HuH-7.5 (cell line): ENCODE results near the gene CFAP65.
A peak's percentile ranks its signal among the peaks of the same experiment; 100 is the strongest.

Source experiments
- DNase-seq: peaks from one replicate; pipeline ENCODE4 v3.0.0; 2011; ENCODE audit warnings: low spot score

The CFAP65 gene

GRCh38 chr2:219041252-219041651 is at the start of gene CFAP65:
Gene CFAP65, minus strand, starts transcription at chr2:219041516. Its CDS starts 2,468 bp downstream, at chr2:219039048.
- no peak for DNase-seq

- no peak for DNase-seq
Measured at GRCh38 chr2:219090436-219091299, 49.4 kb upstream of the CFAP65 start.

- DNase-seq, result no peak
Measured at GRCh38 chr2:219089330-219089729, 48.0 kb upstream of the CFAP65 start.

GRCh38 chr2:219087848-219088247 is 46.5 kb upstream of the CFAP65 start:
- DNase-seq, result no peak

- DNase-seq, result no peak
Measured at GRCh38 chr2:219087361-219087760, 46.0 kb upstream of the CFAP65 start.

GRCh38 chr2:219086196-219086595 is 44.9 kb upstream of the CFAP65 start:
- DNase-seq, result no peak

GRCh38 chr2:219084791-219085190 is 43.5 kb upstream of the CFAP65 start:
- no peak for DNase-seq

GRCh38 chr2:219082332-219082958 is 41.1 kb upstream of the CFAP65 start:
- DNase-seq, result no peak

GRCh38 chr2:219081701-219082331 is 40.5 kb upstream of the CFAP65 start:
- no peak for DNase-seq

GRCh38 chr2:219081096-219081495 is 39.8 kb upstream of the CFAP65 start:
- DNase-seq, result no peak

- DNase-seq, result no peak
Measured at GRCh38 chr2:219079417-219079816, 38.1 kb upstream of the CFAP65 start.

GRCh38 chr2:219078951-219079350 is 37.6 kb upstream of the CFAP65 start:
- no peak for DNase-seq

- DNase-seq, result no peak
Measured at GRCh38 chr2:219078126-219078525, 36.8 kb upstream of the CFAP65 start.

GRCh38 chr2:219076253-219076652 is 34.9 kb upstream of the CFAP65 start:
- DNase-seq, result no peak

- peak; percentile 61 for DNase-seq
Measured at GRCh38 chr2:219073413-219074129, 32.3 kb upstream of the CFAP65 start.

GRCh38 chr2:219072741-219073250 is 31.5 kb upstream of the CFAP65 start:
- no peak for DNase-seq

- DNase-seq, result no peak
Measured at GRCh38 chr2:219071131-219071816, 30.0 kb upstream of the CFAP65 start.

GRCh38 chr2:219065484-219065883 is 24.2 kb upstream of the CFAP65 start:
- DNase-seq, result no peak

GRCh38 chr2:219062081-219062480 is 20.8 kb upstream of the CFAP65 start:
- DNase-seq, result no peak

GRCh38 chr2:219060821-219061791 is 19.8 kb upstream of the CFAP65 start, which contains the start of gene IHH:
Gene IHH, minus strand, starts transcription at chr2:219060921. Its CDS starts 454 bp downstream, at chr2:219060467.
- peak; percentile 78 for DNase-seq
